DOHH2 (cell line): ENCODE results near the gene MYO1B.

ENCODE experiments used
- H3F3A ChIP-seq: fragments of 200-600 bp; sonication (generic), shearing (Covaris generic); 2 replicates; pipeline ENCODE4 v1.6.0; 2016; ENCODE audit warnings: antibody characterized with exemption, mild to moderate bottlenecking; ENCODE audit not compliant: control insufficient read depth, insufficient read depth
- H3K27ac ChIP-seq: fragments of 200-600 bp; sonication (generic); 2 replicates; pipeline ENCODE4 v1.5.1; 2014; ENCODE audit warnings: low read depth, mild to moderate bottlenecking, low read length, moderate library complexity
- H3K27me3 ChIP-seq: fragments of 200-600 bp; sonication (generic); 2 replicates; pipeline ENCODE4 v1.6.1; 2014; ENCODE audit warnings: mild to moderate bottlenecking, low read length, mixed read lengths; ENCODE audit not compliant: control insufficient read depth
- H3K36me3 ChIP-seq: fragments of 200-600 bp; sonication (generic); 2 replicates; pipeline ENCODE4 v1.6.1; 2014; ENCODE audit warnings: mild to moderate bottlenecking, low read length, moderate library complexity, mixed read lengths; ENCODE audit not compliant: control insufficient read depth
- H3K4me1 ChIP-seq: fragments of 200-600 bp; sonication (generic); 2 replicates; pipeline ENCODE4 v1.6.1; 2014; ENCODE audit warnings: mild to moderate bottlenecking, low read length, mixed read lengths; ENCODE audit not compliant: control insufficient read depth
- H3K4me2 ChIP-seq: fragments of 200-600 bp; sonication (generic); 2 replicates; pipeline ENCODE4 v1.6.0; 2014; ENCODE audit warnings: mild to moderate bottlenecking, low read length, moderate library complexity
- H3K4me3 ChIP-seq: fragments of 200-600 bp; sonication (generic); 2 replicates; pipeline ENCODE4 v1.5.1; 2014; ENCODE audit warnings: mild to moderate bottlenecking, low read length, mixed read lengths
- H3K79me2 ChIP-seq: fragments of 200-600 bp; sonication (generic); 2 replicates; pipeline ENCODE4 v1.6.1; 2014; ENCODE audit warnings: mild to moderate bottlenecking, low read length, mixed read lengths; ENCODE audit not compliant: control insufficient read depth
- H3K9me2 ChIP-seq: fragments of 200-600 bp; sonication (generic); replicated peaks from 2 replicates; pipeline ENCODE4 v1.6.1; 2014; ENCODE audit warnings: mild to moderate bottlenecking, low read length, mixed read lengths; ENCODE audit not compliant: control insufficient read depth
- H3K9me3 ChIP-seq: fragments of 200-600 bp; sonication (generic); 2 replicates; pipeline ENCODE4 v1.6.1; 2014; ENCODE audit warnings: antibody characterized with exemption, low read length, mixed read lengths; ENCODE audit not compliant: control insufficient read depth, insufficient read depth
- H4K20me1 ChIP-seq: fragments of 200-600 bp; sonication (generic); 2 replicates; pipeline ENCODE4 v1.6.0; 2014; ENCODE audit warnings: low read depth, mild to moderate bottlenecking, antibody characterized with exemption, low read length, moderate library complexity; ENCODE audit not compliant: control insufficient read depth, insufficient read depth
- EZH2phosphoT487 ChIP-seq: fragments of 200-600 bp; sonication (generic); IDR thresholded peaks from 2 replicates; pipeline ENCODE4 v1.6.1; 2017; ENCODE audit warnings: borderline replicate concordance, mild to moderate bottlenecking, antibody characterized with exemption, low read length, moderate library complexity, mixed read lengths
- TF ChIP-seq, protein P1 (sequence below): fragments of 200-600 bp; sonication (generic); IDR thresholded peaks from one replicate; pipeline ENCODE4 v1.5.1; 2014; ENCODE audit warnings: antibody characterized with exemption, mild to moderate bottlenecking, low read depth, low read length; ENCODE audit not compliant: poor library complexity, severe bottlenecking

MYO1B gene

GRCh38 chr2:191222507-191222906 lies 22.7 kb upstream of the MYO1B start:
- H3K4me2 ChIP-seq: no peak overlapping the region
- no peak overlapping the region for H3K4me3 ChIP-seq
- no peak for TF ChIP-seq EZH2phosphoT487
- TF ChIP-seq, protein P1, sequence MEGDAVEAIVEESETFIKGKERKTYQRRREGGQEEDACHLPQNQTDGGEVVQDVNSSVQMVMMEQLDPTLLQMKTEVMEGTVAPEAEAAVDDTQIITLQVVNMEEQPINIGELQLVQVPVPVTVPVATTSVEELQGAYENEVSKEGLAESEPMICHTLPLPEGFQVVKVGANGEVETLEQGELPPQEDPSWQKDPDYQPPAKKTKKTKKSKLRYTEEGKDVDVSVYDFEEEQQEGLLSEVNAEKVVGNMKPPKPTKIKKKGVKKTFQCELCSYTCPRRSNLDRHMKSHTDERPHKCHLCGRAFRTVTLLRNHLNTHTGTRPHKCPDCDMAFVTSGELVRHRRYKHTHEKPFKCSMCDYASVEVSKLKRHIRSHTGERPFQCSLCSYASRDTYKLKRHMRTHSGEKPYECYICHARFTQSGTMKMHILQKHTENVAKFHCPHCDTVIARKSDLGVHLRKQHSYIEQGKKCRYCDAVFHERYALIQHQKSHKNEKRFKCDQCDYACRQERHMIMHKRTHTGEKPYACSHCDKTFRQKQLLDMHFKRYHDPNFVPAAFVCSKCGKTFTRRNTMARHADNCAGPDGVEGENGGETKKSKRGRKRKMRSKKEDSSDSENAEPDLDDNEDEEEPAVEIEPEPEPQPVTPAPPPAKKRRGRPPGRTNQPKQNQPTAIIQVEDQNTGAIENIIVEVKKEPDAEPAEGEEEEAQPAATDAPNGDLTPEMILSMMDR: no peak

GRCh38 chr2:191222952-191223351 lies 22.3 kb upstream of the MYO1B start:
- Histone ChIP-seq H3F3A (no peaks in the 10 kb centered on the region), H4K20me1 (no peaks in the 10 kb centered on the region), H3K27ac (no peak overlapping the region), H3K4me2 (no peak overlapping the region), H3K36me3 (no peaks in the 10 kb centered on the region), H3K79me2 (no peaks in the 10 kb centered on the region), H3K9me3 (no peaks in the 10 kb centered on the region), H3K4me3 (no peak overlapping the region), H3K9me2 (no peaks in the 10 kb centered on the region), H3K27me3 (no peaks in the 10 kb centered on the region), H3K4me1 (no peaks in the 10 kb centered on the region)
- TF ChIP-seq EZH2phosphoT487: no peak
- TF ChIP-seq, protein P1: no peak

More at GRCh38 chr2:191222507-191222906, 22.7 kb upstream of the MYO1B start:
- H3F3A ChIP-seq: no peaks in the 10 kb centered on the region
- H3K9me3 ChIP-seq: no peaks in the 10 kb centered on the region
- no peaks in the 10 kb centered on the region for H4K20me1 ChIP-seq
- H3K27ac ChIP-seq: no peak overlapping the region
- no peaks in the 10 kb centered on the region for H3K27me3 ChIP-seq
- H3K36me3 ChIP-seq: no peaks in the 10 kb centered on the region
- H3K9me2 ChIP-seq: no peaks in the 10 kb centered on the region
- H3K4me1 ChIP-seq: no peaks in the 10 kb centered on the region
- H3K79me2 ChIP-seq: no peaks in the 10 kb centered on the region

- Histone ChIP-seq H3K9me3 (no peaks in the 10 kb centered on the region), H3K4me3 (no peak overlapping the region), H3K27me3 (no peaks in the 10 kb centered on the region), H3K4me2 (no peak overlapping the region), H3K4me1 (no peaks in the 10 kb centered on the region), H3F3A (no peaks in the 10 kb centered on the region), H3K79me2 (no peaks in the 10 kb centered on the region), H3K36me3 (no peaks in the 10 kb centered on the region), H4K20me1 (no peaks in the 10 kb centered on the region), H3K9me2 (no peaks in the 10 kb centered on the region), H3K27ac (no peak overlapping the region)
- no peak for TF ChIP-seq EZH2phosphoT487
- TF ChIP-seq, protein P1: no peak
Measured at GRCh38 chr2:191225126-191225525, 20.1 kb upstream of the MYO1B start.
